HEK293T (cell line): Measurements from ENCODE around the gene TAPBP.

ENCODE experiments used
- ARNT ChIP-seq: fragments of 450-650 bp; IDR thresholded peaks from 2 replicates; pipeline ENCODE4 v1.6.1; 2017; ENCODE audit warnings: mild to moderate bottlenecking
- BHLHE40 ChIP-seq: fragments of 450-650 bp; IDR thresholded peaks from 2 replicates; pipeline ENCODE4 v1.6.1; 2016; ENCODE audit warnings: mild to moderate bottlenecking, moderate library complexity, borderline replicate concordance
- CTBP1 ChIP-seq: fragments of 450-650 bp; IDR thresholded peaks from 2 replicates; pipeline ENCODE4 v1.6.1; 2016; ENCODE audit warnings: borderline replicate concordance
- ELF4 ChIP-seq: fragments of 450-650 bp; IDR thresholded peaks from 2 replicates; pipeline ENCODE4 v1.6.1; 2017; ENCODE audit warnings: antibody characterized with exemption
- FOXK2 ChIP-seq: fragments of 450-650 bp; IDR thresholded peaks from 2 replicates; pipeline ENCODE4 v1.6.1; 2016; ENCODE audit warnings: mild to moderate bottlenecking
- HDGF ChIP-seq: fragments of 450-650 bp; IDR thresholded peaks from 2 replicates; pipeline ENCODE4 v1.6.1; 2017; ENCODE audit warnings: antibody characterized with exemption, borderline replicate concordance
- L3MBTL2 ChIP-seq: fragments of 450-650 bp; conservative IDR thresholded peaks from 2 replicates; pipeline ENCODE4 v1.6.1; 2016; ENCODE audit warnings: mild to moderate bottlenecking
- LEF1 ChIP-seq: fragments of 450-650 bp; IDR thresholded peaks from 2 replicates; pipeline ENCODE4 v1.6.1; 2017; ENCODE audit warnings: mild to moderate bottlenecking, borderline replicate concordance
- NFRKB ChIP-seq: fragments of 450-650 bp; IDR thresholded peaks from 2 replicates; pipeline ENCODE4 v1.6.1; 2016; ENCODE audit warnings: mild to moderate bottlenecking, moderate library complexity
- PKNOX1 ChIP-seq: fragments of 450-650 bp; IDR thresholded peaks from 2 replicates; pipeline ENCODE4 v1.6.1; 2016
- SP1 ChIP-seq: fragments of 450-650 bp; IDR thresholded peaks from 2 replicates; pipeline ENCODE4 v1.6.1; 2017
- SUZ12 ChIP-seq: fragments of 450-650 bp; IDR thresholded peaks from 2 replicates; pipeline ENCODE4 v1.6.1; 2016; ENCODE audit warnings: mild to moderate bottlenecking
- TARDBP ChIP-seq: fragments of 450-650 bp; IDR thresholded peaks from 2 replicates; pipeline ENCODE4 v1.6.1; 2016
- ZNF384 ChIP-seq: fragments of 450-650 bp; IDR thresholded peaks from 2 replicates; pipeline ENCODE4 v1.6.1; 2016

GRCh38 chr6:33254591-33254990 is 59.3 kb downstream of the TAPBP start:
- no peak for TF ChIP-seq TARDBP
- TF ChIP-seq BHLHE40 = no peak
- TF ChIP-seq PKNOX1 = no peak
- no peak for TF ChIP-seq NFRKB
- no peak for TF ChIP-seq ARNT
- TF ChIP-seq SUZ12 = no peak
- TF ChIP-seq FOXK2 = no peak
- TF ChIP-seq L3MBTL2 = no peak
- TF ChIP-seq SP1 = no peak
- TF ChIP-seq LEF1 = no peak
- TF ChIP-seq ELF4 = no peak
- TF ChIP-seq HDGF = no peak
- no peak for TF ChIP-seq CTBP1
- no peak for TF ChIP-seq ZNF384
